Measurements from ENCODE around the gene PTPRD. TPM values are rescaled to one million over a fixed set of nuclear protein-coding genes. Genes with fewer than 3 reads are reported as not detected.

Gene PTPRD
- total and polyA plus RNA-seq, 2 of the 4 experiments (the other 2 are of a cell fraction), result 0.07 to 0.18 TPM

DNA sequence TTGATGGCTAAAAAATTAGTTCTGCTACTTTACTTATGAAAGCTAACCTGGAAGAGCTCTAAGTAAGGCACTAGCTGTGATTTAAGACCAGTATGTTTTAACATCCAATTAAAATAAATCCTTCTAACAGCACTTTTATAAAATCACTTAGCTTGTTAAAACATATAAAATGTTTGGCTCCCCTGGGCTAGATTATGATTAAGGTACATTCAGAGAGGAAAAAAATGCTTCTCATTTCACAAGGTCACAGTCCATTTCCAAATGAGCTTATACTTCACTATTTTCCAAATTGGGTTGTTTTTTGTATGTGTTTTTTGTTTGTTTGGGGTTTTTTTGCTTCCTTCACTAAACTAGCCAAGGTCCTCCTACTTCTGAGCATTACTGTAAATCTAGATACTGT is 1938.3 kb downstream of the PTPRD start:
- H3K79me1 ChIP-seq (ENCODE audit: low read depth in 1 of 2, low read length in 2 of 2), result no peaks in the 10 kb centered on the region
- intact Hi-C loops (cut with micrococcal nuclease) (no loop called here), in situ Hi-C loops (cut with MboI; ENCODE audit: low sequenced_read_pairs) (no loop called here), dilution Hi-C loops (cut with HindIII; ENCODE audit: low sequenced_read_pairs, unreplicated experiment) (no loop called here)
- no peaks in the 10 kb centered on the region for H3K9me1 ChIP-seq (ENCODE audit: insufficient read depth, low read length)
- H4K20me1 ChIP-seq (ENCODE audit: insufficient read depth, low read length), result no peaks in the 10 kb centered on the region
- H3K4me1 ChIP-seq (ENCODE audit: control insufficient read depth, insufficient read depth, low read length), result no peaks in the 10 kb centered on the region
- TF ChIP-seq SMC3 (IDR thresholded peaks at IDR 0.05; ENCODE audit: low read depth, low read length), result no peak
- no peak for TF ChIP-seq RCOR1 (IDR thresholded peaks at IDR 0.05; ENCODE audit: insufficient replicate concordance, low read length)
- no peak for TF ChIP-seq POLR2A (IDR thresholded peaks at IDR 0.05; ENCODE audit: low read depth, low read length)
- TF ChIP-seq RAD21 (IDR thresholded peaks at IDR 0.05; ENCODE audit: low read length), result no peak
- no peak for TF ChIP-seq MXI1 (IDR thresholded peaks at IDR 0.05; ENCODE audit: borderline replicate concordance, low read depth, low read length)
- TF ChIP-seq NFE2L2 (IDR thresholded peaks at IDR 0.05; ENCODE audit: low read depth, low read length), result no peak
- TF ChIP-seq MAZ (IDR thresholded peaks at IDR 0.05; ENCODE audit: borderline replicate concordance, low read depth, low read length), result no peak
- TF ChIP-seq, protein P1, sequence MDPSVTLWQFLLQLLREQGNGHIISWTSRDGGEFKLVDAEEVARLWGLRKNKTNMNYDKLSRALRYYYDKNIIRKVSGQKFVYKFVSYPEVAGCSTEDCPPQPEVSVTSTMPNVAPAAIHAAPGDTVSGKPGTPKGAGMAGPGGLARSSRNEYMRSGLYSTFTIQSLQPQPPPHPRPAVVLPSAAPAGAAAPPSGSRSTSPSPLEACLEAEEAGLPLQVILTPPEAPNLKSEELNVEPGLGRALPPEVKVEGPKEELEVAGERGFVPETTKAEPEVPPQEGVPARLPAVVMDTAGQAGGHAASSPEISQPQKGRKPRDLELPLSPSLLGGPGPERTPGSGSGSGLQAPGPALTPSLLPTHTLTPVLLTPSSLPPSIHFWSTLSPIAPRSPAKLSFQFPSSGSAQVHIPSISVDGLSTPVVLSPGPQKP (IDR thresholded peaks at IDR 0.05; ENCODE audit: borderline replicate concordance, low read depth, low read length), result no peak
- TF ChIP-seq, protein P2, sequence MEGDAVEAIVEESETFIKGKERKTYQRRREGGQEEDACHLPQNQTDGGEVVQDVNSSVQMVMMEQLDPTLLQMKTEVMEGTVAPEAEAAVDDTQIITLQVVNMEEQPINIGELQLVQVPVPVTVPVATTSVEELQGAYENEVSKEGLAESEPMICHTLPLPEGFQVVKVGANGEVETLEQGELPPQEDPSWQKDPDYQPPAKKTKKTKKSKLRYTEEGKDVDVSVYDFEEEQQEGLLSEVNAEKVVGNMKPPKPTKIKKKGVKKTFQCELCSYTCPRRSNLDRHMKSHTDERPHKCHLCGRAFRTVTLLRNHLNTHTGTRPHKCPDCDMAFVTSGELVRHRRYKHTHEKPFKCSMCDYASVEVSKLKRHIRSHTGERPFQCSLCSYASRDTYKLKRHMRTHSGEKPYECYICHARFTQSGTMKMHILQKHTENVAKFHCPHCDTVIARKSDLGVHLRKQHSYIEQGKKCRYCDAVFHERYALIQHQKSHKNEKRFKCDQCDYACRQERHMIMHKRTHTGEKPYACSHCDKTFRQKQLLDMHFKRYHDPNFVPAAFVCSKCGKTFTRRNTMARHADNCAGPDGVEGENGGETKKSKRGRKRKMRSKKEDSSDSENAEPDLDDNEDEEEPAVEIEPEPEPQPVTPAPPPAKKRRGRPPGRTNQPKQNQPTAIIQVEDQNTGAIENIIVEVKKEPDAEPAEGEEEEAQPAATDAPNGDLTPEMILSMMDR (conservative IDR thresholded peaks at IDR 0.05; ENCODE audit: low read depth, low read length), result no peak
- TF ChIP-seq RFX5 (IDR thresholded peaks at IDR 0.05; ENCODE audit: low read depth, low read length), result no peak
- TF ChIP-seq, protein P3, sequence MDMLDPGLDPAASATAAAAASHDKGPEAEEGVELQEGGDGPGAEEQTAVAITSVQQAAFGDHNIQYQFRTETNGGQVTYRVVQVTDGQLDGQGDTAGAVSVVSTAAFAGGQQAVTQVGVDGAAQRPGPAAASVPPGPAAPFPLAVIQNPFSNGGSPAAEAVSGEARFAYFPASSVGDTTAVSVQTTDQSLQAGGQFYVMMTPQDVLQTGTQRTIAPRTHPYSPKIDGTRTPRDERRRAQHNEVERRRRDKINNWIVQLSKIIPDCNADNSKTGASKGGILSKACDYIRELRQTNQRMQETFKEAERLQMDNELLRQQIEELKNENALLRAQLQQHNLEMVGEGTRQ (IDR thresholded peaks at IDR 0.05; ENCODE audit: low read depth, low read length), result no peak
- TF ChIP-seq CHD1 (IDR thresholded peaks at IDR 0.05; ENCODE audit: low read depth, low read length), result no peak
- no peak for TF ChIP-seq BHLHE40 (IDR thresholded peaks at IDR 0.05; ENCODE audit: low read depth, low read length)
- no peak for TF ChIP-seq CEBPB (IDR thresholded peaks at IDR 0.05; ENCODE audit: low read depth, low read length)
- no peak for TF ChIP-seq FOS (IDR thresholded peaks at IDR 0.05; ENCODE audit: low read depth, low read length)
- TF ChIP-seq MAFK (IDR thresholded peaks at IDR 0.05; ENCODE audit: low read depth, low read length), result no peak
- H4K8ac ChIP-seq (ENCODE audit: low read depth in 2 of 2, low read length in 2 of 2), result no peak overlapping the region
- no peak for ATAC-seq (ENCODE audit: low read depth)
- no peaks in the 10 kb centered on the region for H3K27me3 ChIP-seq (ENCODE audit: control insufficient read depth, insufficient read depth, low read length)
- no peak overlapping the region for H2BK20ac ChIP-seq (ENCODE audit: low read depth, low read length)
- no peak overlapping the region for H2BK120ac ChIP-seq (ENCODE audit: low read depth, low read length)
- no peaks in the 10 kb centered on the region for H3K36me3 ChIP-seq (ENCODE audit: control insufficient read depth, insufficient read depth, low read length)
- no peak overlapping the region for H3K4me3 ChIP-seq (ENCODE audit: insufficient read depth, low read depth, low read length)
- H2AK5ac ChIP-seq (ENCODE audit: low read depth, low read length), result no peak overlapping the region
- H3K4me2 ChIP-seq (ENCODE audit: low read depth, low read length), result no peak overlapping the region
- no peak overlapping the region for H2BK15ac ChIP-seq (ENCODE audit: low read depth, low read length)
- no peak overlapping the region for H4K5ac ChIP-seq (ENCODE audit: low read depth, low read length)
- no peak overlapping the region for H3K14ac ChIP-seq (replicated peaks; ENCODE audit: low read depth, low read length)
- peaks cover 3% of the 10 kb centered on the region; the same call in 1 of the 2 replicates for H3K9me3 ChIP-seq (ENCODE audit: control insufficient read depth, insufficient read depth, low read length)
- no peak overlapping the region for H3K23ac ChIP-seq (ENCODE audit: low read depth, low read length)
- no peak overlapping the region for H3K56ac ChIP-seq (ENCODE audit: extremely low read depth, insufficient read depth, low read length)
- H2BK5ac ChIP-seq (ENCODE audit: low read depth, low read length, poor library complexity, severe bottlenecking), result no peak overlapping the region
- ChIA-PET CTCF (interaction anchor here (0.7 kb wide), 1 partner anchor 10 kb away, joined by 3 read pairs; no protein-coding TSS in a partner anchor), POLR2A (ENCODE audit: unreplicated experiment) (no interaction called here)
- no peak overlapping the region for H3K18ac ChIP-seq (ENCODE audit: low read depth, low read length)
- no peak overlapping the region for H2AFZ ChIP-seq (replicated peaks; ENCODE audit: low read length, poor library complexity)
- H2AK9ac ChIP-seq (replicated peaks; ENCODE audit: low read depth, low read length, poor library complexity), result no peak overlapping the region
- DNase-seq, result no peak
- no peak overlapping the region for H3K4ac ChIP-seq (ENCODE audit: low read depth, low read length)
- H3K27ac ChIP-seq (ENCODE audit: insufficient read depth, low read length), result no peak overlapping the region
- no peak overlapping the region for H3K9ac ChIP-seq (ENCODE audit: low read depth, low read length)
- no peak overlapping the region for H4K91ac ChIP-seq (ENCODE audit: insufficient read depth, low read depth, low read length)
- BruUV-seq (replicated peaks), result no TSS peak
